Testis (tissue), 3 donors: ENCODE data around the gene HSPBP1. TPM values are rescaled to one million over a fixed set of nuclear protein-coding genes. Genes with fewer than 3 reads are reported as not detected.

ENCODE experiments used
- DNase-seq: peaks from one replicate; pipeline ENCODE4 v3.0.0-alpha.2; 2019
- H3K27ac ChIP-seq, 2 donors: fragments of 200-600 bp; sonication (generic); one replicate each; pipeline ENCODE4 v1.5.1; 2019
- H3K27me3 ChIP-seq: fragments of 200-600 bp; sonication (generic); one replicate; pipeline ENCODE4 v1.5.1; 2019
- H3K36me3 ChIP-seq: fragments of 200-600 bp; sonication (generic); one replicate; pipeline ENCODE4 v1.5.1; 2017; ENCODE audit warnings: low read depth; ENCODE audit errors: missing control alignments
- H3K4me1 ChIP-seq: fragments of 200-600 bp; sonication (generic); one replicate; pipeline ENCODE4 v1.5.1; 2019
- H3K4me3 ChIP-seq, 2 donors: fragments of 200-600 bp; sonication (generic); one replicate each; pipeline ENCODE4 v1.5.1; 2017 to 2019
- H3K9me3 ChIP-seq: fragments of 200-600 bp; sonication (generic); one replicate; pipeline ENCODE4 v1.5.1; 2017
- POLR2A ChIP-seq: fragments of 450-650 bp; IDR thresholded peaks from one replicate; pipeline ENCODE4 v1.6.1; 2017; ENCODE audit warnings: antibody characterized with exemption, mild to moderate bottlenecking, moderate library complexity
- whole genome bisulfite sequencing, 2 donors: methylation state at CpG; one replicate each; pipeline ENCODE4 v1.1.5; 2018; 5-methylcytosine and 5-hydroxymethylcytosine counted together
- intact Hi-C: fragments of 100-400 bp; cut with DNase I; formaldehyde crosslinking; loops from one replicate; pipeline ENCODE4 v1.15.1; 2023; ENCODE audit warnings: low total_unique reads
- polyA plus RNA-seq: library from polyadenylated mRNA; stranded (reverse); fragments of 350-450 nt; fragmentation: Illumina TruSeq; extraction: RNeasy Lipid Tissue Mini Kit (QIAGEN cat#74804); gene quantifications from one replicate; pipeline ENCODE4 v1.2.3, GENCODE V29; 2014; ENCODE audit warnings: low read depth, low replicate concordance; ENCODE audit not compliant: insufficient read depth
- total RNA-seq, 2 donors: library from RNA; depleted of rRNA; stranded (reverse); fragments of >200 nt; gene quantifications; one replicate each; pipeline ENCODE4 v1.2.3, GENCODE V29; 2016
- TF ChIP-seq, protein P1 (sequence below), 3 experiments: fragments of 450-650 bp in 2 of 3; fragments of 200-600 bp in 1 of 3; sonication (generic) in 1 of 3; IDR thresholded peaks; one replicate each; pipeline ENCODE4 v1.5.1; 2016 to 2019; ENCODE audit warnings: antibody characterized with exemption in 3 of 3, mild to moderate bottlenecking in 2 of 3, moderate library complexity in 1 of 3

Gene HSPBP1
- total and polyA plus RNA-seq, 3 donors from 2014 or later: 42.7 to 48.2 (median 43.5) TPM

GRCh38 chr19:55303477-55303876, 23.6 kb upstream of the HSPBP1 start:
- DNase-seq: no peak
- intact Hi-C loops: no loop called here
- H3K27ac ChIP-seq: no peak overlapping the region
- H3K4me3 ChIP-seq: no peak overlapping the region
- no peaks in the 10 kb centered on the region for H3K9me3 ChIP-seq
- WGBS, 2 donors: 94% methylated on average over 11 of the region's 11 CpGs; no CpG with 5 or more reads in 1 of the 2 donors
- H3K36me3 ChIP-seq: no peaks in the 10 kb centered on the region
- H3K27me3 ChIP-seq: no peaks in the 10 kb centered on the region
- TF ChIP-seq, protein P1, sequence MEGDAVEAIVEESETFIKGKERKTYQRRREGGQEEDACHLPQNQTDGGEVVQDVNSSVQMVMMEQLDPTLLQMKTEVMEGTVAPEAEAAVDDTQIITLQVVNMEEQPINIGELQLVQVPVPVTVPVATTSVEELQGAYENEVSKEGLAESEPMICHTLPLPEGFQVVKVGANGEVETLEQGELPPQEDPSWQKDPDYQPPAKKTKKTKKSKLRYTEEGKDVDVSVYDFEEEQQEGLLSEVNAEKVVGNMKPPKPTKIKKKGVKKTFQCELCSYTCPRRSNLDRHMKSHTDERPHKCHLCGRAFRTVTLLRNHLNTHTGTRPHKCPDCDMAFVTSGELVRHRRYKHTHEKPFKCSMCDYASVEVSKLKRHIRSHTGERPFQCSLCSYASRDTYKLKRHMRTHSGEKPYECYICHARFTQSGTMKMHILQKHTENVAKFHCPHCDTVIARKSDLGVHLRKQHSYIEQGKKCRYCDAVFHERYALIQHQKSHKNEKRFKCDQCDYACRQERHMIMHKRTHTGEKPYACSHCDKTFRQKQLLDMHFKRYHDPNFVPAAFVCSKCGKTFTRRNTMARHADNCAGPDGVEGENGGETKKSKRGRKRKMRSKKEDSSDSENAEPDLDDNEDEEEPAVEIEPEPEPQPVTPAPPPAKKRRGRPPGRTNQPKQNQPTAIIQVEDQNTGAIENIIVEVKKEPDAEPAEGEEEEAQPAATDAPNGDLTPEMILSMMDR (IDR thresholded peaks at IDR 0.05): no peak
- TF ChIP-seq POLR2A: no peak
- peaks cover 12% of the 10 kb centered on the region for H3K4me1 ChIP-seq

- H3K4me1 ChIP-seq: peaks cover 12% of the 10 kb centered on the region
- TF ChIP-seq, protein P1 (IDR thresholded peaks at IDR 0.05): no peak
- TF ChIP-seq POLR2A: no peak
- no peak for DNase-seq
- 63 to 76% methylated on average over 8 to 12 of the region's 12 CpGs for WGBS, 2 donors
- H3K36me3 ChIP-seq: no peaks in the 10 kb centered on the region
- H3K27me3 ChIP-seq: no peaks in the 10 kb centered on the region
- intact Hi-C loops: no loop called here
- H3K9me3 ChIP-seq: no peaks in the 10 kb centered on the region
- peak overlapping the region in 1 of 2 donors; percentile 27 for H3K4me3 ChIP-seq
- H3K27ac ChIP-seq: no peak overlapping the region
These were observed 22.4 kb upstream of the HSPBP1 start for GRCh38 chr19:55302318-55302703.

- intact Hi-C loops: no loop called here
- TF ChIP-seq POLR2A: no peak
- TF ChIP-seq, protein P1 (IDR thresholded peaks at IDR 0.05): peak; percentile 96 to 99 (median 97)
- peak; percentile 92 for DNase-seq
- H3K4me3 ChIP-seq: peak overlapping the region; percentile 27 to 51
- H3K27ac ChIP-seq: no peak overlapping the region
- H3K36me3 ChIP-seq: no peaks in the 10 kb centered on the region
- no peaks in the 10 kb centered on the region for H3K27me3 ChIP-seq
- WGBS, 2 donors: 12 to 18% methylated on average over 18 to 42 of the region's 42 CpGs
- H3K9me3 ChIP-seq: no peaks in the 10 kb centered on the region
- H3K4me1 ChIP-seq: peaks cover 12% of the 10 kb centered on the region
These were observed 21.8 kb upstream of the HSPBP1 start for GRCh38 chr19:55301459-55302317.

- intact Hi-C loops: no loop called here
- peak; percentile 73 for DNase-seq
- H3K9me3 ChIP-seq: no peaks in the 10 kb centered on the region
- no peaks in the 10 kb centered on the region for H3K27me3 ChIP-seq
- no peak overlapping the region for H3K27ac ChIP-seq
- peak overlapping the region in 1 of 2 donors; percentile 51 for H3K4me3 ChIP-seq
- no peak for TF ChIP-seq POLR2A
- TF ChIP-seq, protein P1 (IDR thresholded peaks at IDR 0.05): no peak
- H3K4me1 ChIP-seq: peaks cover 12% of the 10 kb centered on the region
- WGBS, 2 donors: 38 to 41% methylated on average over 15 of the region's 15 CpGs
- H3K36me3 ChIP-seq: no peaks in the 10 kb centered on the region
These were observed 21.1 kb upstream of the HSPBP1 start for GRCh38 chr19:55300886-55301458.
